Left ventricle myocardium inferior (tissue), 1 donor: ENCODE results near the gene PPP1R9A. TPM values are rescaled to one million over a fixed set of nuclear protein-coding genes. Genes with fewer than 3 reads are reported as not detected.

ENCODE experiments used
- DNase-seq: peaks from one replicate; pipeline ENCODE4 v3.0.0-alpha.2; 2020
- H3K27ac ChIP-seq: fragments of 200-600 bp; replicated peaks from 2 replicates; pipeline ENCODE4 v1.8.0; 2021
- H3K27me3 ChIP-seq: fragments of 200-600 bp; 2 replicates; pipeline ENCODE4 v1.8.0; 2021; ENCODE audit warnings: low read depth
- H3K36me3 ChIP-seq: fragments of 200-600 bp; 2 replicates; pipeline ENCODE4 v1.8.0; 2021
- H3K4me1 ChIP-seq: fragments of 200-600 bp; 2 replicates; pipeline ENCODE4 v1.8.0; 2021
- H3K4me3 ChIP-seq: fragments of 200-600 bp; 2 replicates; pipeline ENCODE4 v1.8.0; 2021; ENCODE audit warnings: mild to moderate bottlenecking, moderate library complexity
- H3K9me3 ChIP-seq: fragments of 200-600 bp; replicated peaks from 2 replicates; pipeline ENCODE4 v1.8.0; 2021
- CTCF ChIP-seq: fragments of 200-600 bp; IDR thresholded peaks from 2 replicates; pipeline ENCODE4 v1.8.0; 2021; ENCODE audit warnings: antibody characterized with exemption, mild to moderate bottlenecking, borderline replicate concordance
- intact Hi-C: fragments of 100-400 bp; cut with micrococcal nuclease; formaldehyde crosslinking; loops from one replicate; pipeline ENCODE4 v1.11.0; 2022
- total RNA-seq: library from RNA; stranded (reverse); fragmentation: NEBNext Ultra II Directional; extraction: Animal tissue kit (Norgen Biotek cat#: 25700); gene quantifications from one replicate; pipeline ENCODE4 v1.2.1, GENCODE V29; 2021
- donor health status: DM: no; HTN: yes; CAD: no; lungs with severe emphysema.

Gene PPP1R9A
- total RNA-seq, 1 donor from 2014 or later, result 27.6 TPM

- no peaks in the 10 kb centered on the region for H3K27me3 ChIP-seq
- intact Hi-C loops, result no loop called here
- no peaks in the 10 kb centered on the region for H3K4me1 ChIP-seq
- H3K4me3 ChIP-seq, result no peak overlapping the region
- H3K36me3 ChIP-seq, result no peaks in the 10 kb centered on the region
- no peak for TF ChIP-seq CTCF
- H3K9me3 ChIP-seq, result no peaks in the 10 kb centered on the region
- H3K27ac ChIP-seq, result no peak overlapping the region
- no peak for DNase-seq
These were observed 433.1 kb downstream of the PPP1R9A start for GRCh38 chr7:95340491-95340890.

GRCh38 chr7:95342029-95342428, 434.6 kb downstream of the PPP1R9A start:
- Histone ChIP-seq H3K4me1 (no peaks in the 10 kb centered on the region), H3K36me3 (no peaks in the 10 kb centered on the region), H3K9me3 (no peaks in the 10 kb centered on the region), H3K27ac (no peak overlapping the region), H3K27me3 (no peaks in the 10 kb centered on the region), H3K4me3 (no peak overlapping the region)
- no peak for DNase-seq
- intact Hi-C loops, result no loop called here
- TF ChIP-seq CTCF, result no peak

- H3K4me1 ChIP-seq, result no peaks in the 10 kb centered on the region
- H3K27me3 ChIP-seq, result no peaks in the 10 kb centered on the region
- no peaks in the 10 kb centered on the region for H3K9me3 ChIP-seq
- no peak overlapping the region for H3K27ac ChIP-seq
- TF ChIP-seq CTCF, result no peak
- H3K36me3 ChIP-seq, result no peaks in the 10 kb centered on the region
- H3K4me3 ChIP-seq, result no peak overlapping the region
- DNase-seq, result no peak
- intact Hi-C loops, result no loop called here
These were observed 435.4 kb downstream of the PPP1R9A start for GRCh38 chr7:95342642-95343307.
